OCI-LY1 (cell line): ENCODE data around the gene TEAD1.

Experiments
- H2AFZ ChIP-seq: fragments of 200-600 bp; sonication (generic), shearing (Covaris generic); 2 replicates; pipeline ENCODE4 v1.6.0; 2014; ENCODE audit warnings: antibody characterized with exemption, mild to moderate bottlenecking, low read length
- H3F3A ChIP-seq: fragments of 200-600 bp; sonication (generic), shearing (Covaris generic); 2 replicates; pipeline ENCODE4 v1.6.0; 2014; ENCODE audit warnings: mild to moderate bottlenecking, antibody characterized with exemption, low read length, moderate library complexity; ENCODE audit not compliant: insufficient read depth
- H3K27ac ChIP-seq: fragments of 200-600 bp; sonication (generic); 2 replicates; pipeline ENCODE4 v1.5.1; 2014; ENCODE audit warnings: low read length, mixed run types, mild to moderate bottlenecking, low read depth; ENCODE audit not compliant: poor library complexity, severe bottlenecking
- H3K27me3 ChIP-seq: fragments of 200-600 bp; sonication (generic); 2 replicates; pipeline ENCODE4 v1.6.0; 2014; ENCODE audit warnings: antibody characterized with exemption, mild to moderate bottlenecking, low read length, moderate library complexity; ENCODE audit not compliant: insufficient read depth
- H3K36me3 ChIP-seq: fragments of 200-600 bp; sonication (generic); 2 replicates; pipeline ENCODE4 v1.6.1; 2014; ENCODE audit warnings: mild to moderate bottlenecking, antibody characterized with exemption, low read length, moderate library complexity, mixed read lengths; ENCODE audit not compliant: insufficient read depth
- H3K4me1 ChIP-seq: fragments of 200-600 bp; sonication (generic); 2 replicates; pipeline ENCODE4 v1.5.1; 2014; ENCODE audit warnings: mild to moderate bottlenecking, low read length, moderate library complexity; ENCODE audit not compliant: insufficient read depth, severe bottlenecking
- H3K4me2 ChIP-seq: fragments of 200-600 bp; sonication (generic), shearing (Covaris generic); 2 replicates; pipeline ENCODE4 v1.6.1; 2014; ENCODE audit warnings: low read length
- H3K4me3 ChIP-seq: fragments of 200-600 bp; sonication (generic); 2 replicates; pipeline ENCODE4 v1.5.1; 2014; ENCODE audit warnings: low read length, low read depth, mild to moderate bottlenecking, mixed read lengths; ENCODE audit not compliant: poor library complexity, severe bottlenecking
- H3K79me2 ChIP-seq: fragments of 200-600 bp; shearing (Covaris generic); 2 replicates; pipeline ENCODE4 v1.6.1; 2016; ENCODE audit warnings: mixed run types, low read length, mixed read lengths; ENCODE audit not compliant: insufficient read depth
- H3K9ac ChIP-seq: fragments of 200-600 bp; sonication (generic), shearing (Covaris generic); 2 replicates; pipeline ENCODE4 v1.6.1; 2014; ENCODE audit warnings: mild to moderate bottlenecking, low read length, mixed read lengths
- H3K9me2 ChIP-seq: fragments of 200-600 bp; sonication (generic), shearing (Covaris generic); 2 replicates; pipeline ENCODE4 v1.6.1; 2014; ENCODE audit warnings: low read depth, mild to moderate bottlenecking, low read length, mixed read lengths
- H3K9me3 ChIP-seq: fragments of 200-600 bp; shearing (Covaris generic); 2 replicates; pipeline ENCODE4 v1.6.1; 2014; ENCODE audit warnings: low read length, mixed read lengths
- H4K20me1 ChIP-seq: fragments of 200-600 bp; sonication (generic), shearing (Covaris generic); 2 replicates; pipeline ENCODE4 v1.6.0; 2016; ENCODE audit warnings: mild to moderate bottlenecking, low read length; ENCODE audit not compliant: insufficient read depth
- CTCF ChIP-seq: fragments of 200-600 bp; sonication (generic), shearing (Covaris generic); IDR thresholded peaks from 2 replicates; pipeline ENCODE4 v1.5.1; 2017; ENCODE audit warnings: mild to moderate bottlenecking, antibody characterized with exemption, low read length, moderate library complexity, mixed read lengths
- EZH2 ChIP-seq: fragments of 200-600 bp; sonication (generic), shearing (Covaris generic); IDR thresholded peaks from 2 replicates; pipeline ENCODE4 v1.8.0; 2017; ENCODE audit warnings: borderline replicate concordance, mixed run types, mild to moderate bottlenecking, antibody characterized with exemption, low read length, moderate library complexity, mixed read lengths

TEAD1 gene

DNA sequence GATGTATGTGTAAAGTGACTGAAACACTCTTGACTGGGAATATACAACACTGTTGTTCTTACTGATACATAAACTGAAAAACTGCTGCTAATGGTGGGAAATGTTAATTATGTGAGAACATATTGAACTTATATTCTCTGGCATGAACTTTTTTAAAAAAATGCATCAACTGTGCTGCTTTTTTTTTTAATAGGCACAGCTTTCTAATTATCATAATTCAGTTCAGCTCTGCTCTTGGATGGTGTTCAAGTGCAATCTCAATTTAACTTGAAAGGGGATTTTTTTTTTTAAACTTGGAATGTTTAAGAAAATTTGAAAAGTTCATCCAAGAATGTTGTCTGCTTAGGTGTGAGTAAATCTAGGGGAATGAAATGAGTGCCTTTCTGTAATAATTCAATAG, 5.2 kb downstream of the TEAD1 start:
- no peaks in the 10 kb centered on the region for H3K79me2 ChIP-seq
- no peaks in the 10 kb centered on the region for H3K27me3 ChIP-seq
- H3K9ac ChIP-seq, result no peak overlapping the region
- no peaks in the 10 kb centered on the region for H3K9me2 ChIP-seq
- H3K4me1 ChIP-seq, result no peaks in the 10 kb centered on the region
- H3K27ac ChIP-seq, result no peak overlapping the region
- H2AFZ ChIP-seq, result no peak overlapping the region
- no peaks in the 10 kb centered on the region for H3K9me3 ChIP-seq
- H4K20me1 ChIP-seq, result no peaks in the 10 kb centered on the region
- no peak overlapping the region for H3K4me3 ChIP-seq
- H3K4me2 ChIP-seq, result no peak overlapping the region
- no peak for TF ChIP-seq EZH2
- no peak for TF ChIP-seq CTCF
- H3F3A ChIP-seq, result no peaks in the 10 kb centered on the region
- H3K36me3 ChIP-seq, result no peaks in the 10 kb centered on the region

GRCh38 chr11:12680246-12680939, 6.2 kb downstream of the TEAD1 start:
- Histone ChIP-seq H3K36me3 (no peaks in the 10 kb centered on the region), H3K27ac (no peak overlapping the region), H4K20me1 (no peaks in the 10 kb centered on the region), H3K4me3 (no peak overlapping the region), H3K27me3 (no peaks in the 10 kb centered on the region), H3K4me2 (no peak overlapping the region), H2AFZ (no peak overlapping the region), H3K79me2 (no peaks in the 10 kb centered on the region), H3K9me3 (no peaks in the 10 kb centered on the region), H3K4me1 (no peaks in the 10 kb centered on the region), H3K9ac (no peak overlapping the region), H3K9me2 (no peaks in the 10 kb centered on the region), H3F3A (no peaks in the 10 kb centered on the region)
- TF ChIP-seq EZH2, result no peak
- TF ChIP-seq CTCF, result no peak

GRCh38 chr11:12680940-12681258, 6.7 kb downstream of the TEAD1 start:
- Histone ChIP-seq H4K20me1 (no peaks in the 10 kb centered on the region), H3K9me3 (no peaks in the 10 kb centered on the region), H3K79me2 (no peaks in the 10 kb centered on the region), H3K27ac (no peak overlapping the region), H3F3A (no peaks in the 10 kb centered on the region), H3K36me3 (no peaks in the 10 kb centered on the region), H3K27me3 (no peaks in the 10 kb centered on the region), H3K4me2 (no peak overlapping the region), H3K9me2 (no peaks in the 10 kb centered on the region), H3K4me3 (no peak overlapping the region), H3K4me1 (no peaks in the 10 kb centered on the region), H3K9ac (no peak overlapping the region), H2AFZ (no peak overlapping the region)
- no peak for TF ChIP-seq CTCF
- TF ChIP-seq EZH2, result no peak
